ENCODE measurements around the gene AQP5. TPM values are rescaled to one million over a fixed set of nuclear protein-coding genes. Genes with fewer than 3 reads are reported as not detected.

The AQP5 gene
- total RNA-seq, 1 experiment from 2014 or later, result 0.31 TPM

DNA sequence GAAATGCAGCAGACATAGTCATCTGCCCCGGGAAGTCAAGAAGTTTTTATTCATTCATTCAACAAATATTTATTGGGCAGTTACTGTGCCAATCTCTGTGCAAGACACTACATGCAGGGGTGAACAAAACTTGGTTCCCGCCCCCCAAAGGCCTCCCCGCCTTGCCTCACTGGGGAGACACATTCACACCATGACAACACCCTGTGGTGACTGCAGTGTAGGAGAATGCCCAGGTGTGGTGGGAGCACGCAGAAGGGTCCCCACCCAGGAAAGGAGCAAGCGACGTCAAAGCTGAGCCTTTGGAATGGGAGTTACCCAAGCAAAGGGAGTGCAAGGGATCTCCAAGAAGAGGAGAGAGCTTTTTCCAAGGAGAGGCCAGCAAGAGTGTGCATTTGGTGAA is 9.5 kb downstream of the AQP5 start:
- H3K9me3 ChIP-seq (ENCODE audit: insufficient read depth, low read depth), result no peaks in the 10 kb centered on the region
- no peak overlapping the region for H3K4me3 ChIP-seq
- DNase-seq, result no peak
- H3K27me3 ChIP-seq (ENCODE audit: insufficient read depth, low read depth), result peaks cover 23% of the 10 kb centered on the region
- ChIA-PET POLR2A (ENCODE audit: unreplicated experiment) (no interaction called here), CTCF (no interaction called here)
- no peak overlapping the region for H2AFZ ChIP-seq
- TF ChIP-seq, protein P1, sequence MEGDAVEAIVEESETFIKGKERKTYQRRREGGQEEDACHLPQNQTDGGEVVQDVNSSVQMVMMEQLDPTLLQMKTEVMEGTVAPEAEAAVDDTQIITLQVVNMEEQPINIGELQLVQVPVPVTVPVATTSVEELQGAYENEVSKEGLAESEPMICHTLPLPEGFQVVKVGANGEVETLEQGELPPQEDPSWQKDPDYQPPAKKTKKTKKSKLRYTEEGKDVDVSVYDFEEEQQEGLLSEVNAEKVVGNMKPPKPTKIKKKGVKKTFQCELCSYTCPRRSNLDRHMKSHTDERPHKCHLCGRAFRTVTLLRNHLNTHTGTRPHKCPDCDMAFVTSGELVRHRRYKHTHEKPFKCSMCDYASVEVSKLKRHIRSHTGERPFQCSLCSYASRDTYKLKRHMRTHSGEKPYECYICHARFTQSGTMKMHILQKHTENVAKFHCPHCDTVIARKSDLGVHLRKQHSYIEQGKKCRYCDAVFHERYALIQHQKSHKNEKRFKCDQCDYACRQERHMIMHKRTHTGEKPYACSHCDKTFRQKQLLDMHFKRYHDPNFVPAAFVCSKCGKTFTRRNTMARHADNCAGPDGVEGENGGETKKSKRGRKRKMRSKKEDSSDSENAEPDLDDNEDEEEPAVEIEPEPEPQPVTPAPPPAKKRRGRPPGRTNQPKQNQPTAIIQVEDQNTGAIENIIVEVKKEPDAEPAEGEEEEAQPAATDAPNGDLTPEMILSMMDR (conservative IDR thresholded peaks at IDR 0.05), result no peak
- no peak for TF ChIP-seq EZH2 (IDR thresholded peaks at IDR 0.05; ENCODE audit: low read depth)
- no peaks in the 10 kb centered on the region for H3K9me2 ChIP-seq (ENCODE audit: insufficient read depth)
- H3K4me2 ChIP-seq, result no peak overlapping the region
- no peaks in the 10 kb centered on the region for H3K79me2 ChIP-seq (ENCODE audit: low read depth)
- peaks cover 14% of the 10 kb centered on the region for H3K4me1 ChIP-seq (replicated peaks; ENCODE audit: insufficient read depth)
- intact Hi-C loops (cut with micrococcal nuclease; ENCODE audit: unreplicated experiment), result no loop called here
- no peaks in the 10 kb centered on the region for H3K36me3 ChIP-seq (ENCODE audit: low read depth)
- H3F3A ChIP-seq (ENCODE audit: insufficient read depth, low read depth), result no peaks in the 10 kb centered on the region
- no peak overlapping the region for H3K27ac ChIP-seq
- no TSS peak for BruUV-seq (replicated peaks)
- no peaks in the 10 kb centered on the region for H4K20me1 ChIP-seq (ENCODE audit: insufficient read depth)

GRCh38 chr12:49972129-49972528 is 10.5 kb downstream of the AQP5 start:
- POLR2A ChIA-PET (ENCODE audit: unreplicated experiment), result no interaction called here
- intact Hi-C loops (cut with micrococcal nuclease; ENCODE audit: unreplicated experiment), result no loop called here

DNA sequence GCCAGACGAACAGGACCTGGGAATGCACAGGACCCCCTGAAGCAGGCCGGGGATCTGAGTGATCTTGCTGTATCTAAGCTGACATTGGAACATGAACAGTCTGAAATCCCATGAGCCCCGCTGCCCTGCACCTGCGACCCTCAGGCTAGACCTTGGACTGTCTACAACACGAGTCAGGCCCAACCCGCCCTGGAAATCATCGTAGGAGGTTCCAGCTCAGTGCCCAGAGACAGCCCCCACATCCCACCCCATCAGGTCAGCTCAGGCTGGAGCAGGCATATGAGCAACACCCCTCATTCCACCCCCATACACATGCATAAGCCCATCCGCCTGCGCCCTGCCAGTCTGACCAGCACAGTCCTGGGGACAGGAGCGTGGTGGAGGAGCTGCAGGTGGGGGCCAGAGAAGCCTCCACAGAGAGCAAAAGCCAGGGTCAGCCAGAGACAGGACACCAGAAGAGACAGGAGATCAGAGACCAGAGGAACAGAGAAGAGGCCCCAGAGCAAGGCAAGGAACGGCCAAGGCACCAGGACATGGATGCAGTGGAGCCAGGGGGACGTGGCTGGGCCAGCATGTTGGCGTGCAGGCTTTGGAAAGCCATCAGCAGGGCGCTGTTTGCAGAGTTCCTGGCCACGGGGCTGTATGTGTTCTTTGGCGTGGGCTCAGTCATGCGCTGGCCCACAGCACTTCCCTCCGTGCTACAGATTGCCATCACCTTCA is 11.1 kb downstream of the AQP5 start, which contains the start of gene AQP6:
TSS of gene AQP6 (plus strand) at position 307 of the 720 bp plus-strand sequence. CDS start at position 534, 227 bp downstream.
- Histone ChIP-seq H3K36me3 (ENCODE audit: low read depth) (no peaks in the 10 kb centered on the region), H3K9me2 (ENCODE audit: insufficient read depth) (no peaks in the 10 kb centered on the region), H2AFZ (no peak within 1 kb of the TSS), H4K20me1 (ENCODE audit: insufficient read depth) (no peaks in the 10 kb centered on the region), H3K27me3 (ENCODE audit: insufficient read depth, low read depth) (peaks cover 23% of the 10 kb centered on the region), H3K9me3 (ENCODE audit: insufficient read depth, low read depth) (no peaks in the 10 kb centered on the region), H3F3A (ENCODE audit: insufficient read depth, low read depth) (0 out of 2 replicates have a peak, but pooled peaks cover 5% of the 10 kb centered on the region), H3K79me2 (ENCODE audit: low read depth) (no peaks in the 10 kb centered on the region), H3K4me1 (replicated peaks; ENCODE audit: insufficient read depth) (no peaks in the 10 kb centered on the region), H3K4me2 (no peak within 1 kb of the TSS), H3K4me3 (no peak within 1 kb of the TSS), H3K27ac (no peak within 1 kb of the TSS)
- intact Hi-C loops (cut with micrococcal nuclease; ENCODE audit: unreplicated experiment), result no loop called here
- TF ChIP-seq, protein P1 (conservative IDR thresholded peaks at IDR 0.05), result no peak
- TF ChIP-seq EZH2 (IDR thresholded peaks at IDR 0.05; ENCODE audit: low read depth), result no peak
- DNase-seq, result no peak
- no TSS peak for BruUV-seq (replicated peaks)
- ChIA-PET POLR2A (ENCODE audit: unreplicated experiment) (no interaction called here), CTCF (no interaction called here)

More at GRCh38 chr12:49972129-49972528, 10.5 kb downstream of the AQP5 start:
- Histone ChIP-seq H3K27me3 (ENCODE audit: insufficient read depth, low read depth) (peaks cover 23% of the 10 kb centered on the region), H3K9me2 (ENCODE audit: insufficient read depth) (no peaks in the 10 kb centered on the region), H3F3A (ENCODE audit: insufficient read depth, low read depth) (0 out of 2 replicates have a peak, but pooled peaks cover 5% of the 10 kb centered on the region), H3K79me2 (ENCODE audit: low read depth) (no peaks in the 10 kb centered on the region), H2AFZ (no peak overlapping the region), H3K9me3 (ENCODE audit: insufficient read depth, low read depth) (no peaks in the 10 kb centered on the region), H3K4me2 (no peak overlapping the region), H3K4me3 (no peak overlapping the region), H3K27ac (no peak overlapping the region), H4K20me1 (ENCODE audit: insufficient read depth) (no peaks in the 10 kb centered on the region), H3K4me1 (replicated peaks; ENCODE audit: insufficient read depth) (peaks cover 6% of the 10 kb centered on the region), H3K36me3 (ENCODE audit: low read depth) (no peaks in the 10 kb centered on the region)
- no peak for DNase-seq
- TF ChIP-seq, protein P1 (conservative IDR thresholded peaks at IDR 0.05), result no peak
- TF ChIP-seq EZH2 (IDR thresholded peaks at IDR 0.05; ENCODE audit: low read depth), result no peak
- BruUV-seq (replicated peaks), result no TSS peak
- CTCF ChIA-PET, result no interaction called here

Data from PC-9 (cell line).